HG02840 (cell line): Measurements from ENCODE around the gene RHEBL1.

ENCODE experiments used
- ATAC-seq: cut with Tn5 transposase; IDR thresholded peaks from one replicate; pipeline ENCODE4 v1.9.1; 2021; ENCODE audit warnings: mild to moderate bottlenecking, moderate library complexity, moderate number of reproducible peaks; ENCODE audit not compliant: unreplicated experiment, low FRiP score

Gene RHEBL1

GRCh38 chr12:49038291-49038955 is 31.4 kb downstream of the RHEBL1 start:
- no peak for ATAC-seq

DNA sequence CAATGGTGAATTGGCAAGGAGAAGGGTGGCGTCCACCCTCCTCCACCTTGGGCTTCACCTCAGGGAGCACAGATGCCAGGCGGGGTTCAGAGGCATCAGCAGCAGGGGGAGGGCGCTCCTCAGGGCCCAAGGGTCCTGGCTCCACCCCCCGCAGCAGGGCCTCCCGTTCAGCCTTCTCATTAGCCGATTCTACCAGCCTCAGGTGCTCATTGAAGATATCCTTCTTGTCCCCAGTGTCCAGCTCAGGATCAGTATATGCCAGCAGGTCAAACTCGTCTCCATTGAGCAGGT is 31.9 kb downstream of the RHEBL1 start:
- ATAC-seq = no peak

DNA sequence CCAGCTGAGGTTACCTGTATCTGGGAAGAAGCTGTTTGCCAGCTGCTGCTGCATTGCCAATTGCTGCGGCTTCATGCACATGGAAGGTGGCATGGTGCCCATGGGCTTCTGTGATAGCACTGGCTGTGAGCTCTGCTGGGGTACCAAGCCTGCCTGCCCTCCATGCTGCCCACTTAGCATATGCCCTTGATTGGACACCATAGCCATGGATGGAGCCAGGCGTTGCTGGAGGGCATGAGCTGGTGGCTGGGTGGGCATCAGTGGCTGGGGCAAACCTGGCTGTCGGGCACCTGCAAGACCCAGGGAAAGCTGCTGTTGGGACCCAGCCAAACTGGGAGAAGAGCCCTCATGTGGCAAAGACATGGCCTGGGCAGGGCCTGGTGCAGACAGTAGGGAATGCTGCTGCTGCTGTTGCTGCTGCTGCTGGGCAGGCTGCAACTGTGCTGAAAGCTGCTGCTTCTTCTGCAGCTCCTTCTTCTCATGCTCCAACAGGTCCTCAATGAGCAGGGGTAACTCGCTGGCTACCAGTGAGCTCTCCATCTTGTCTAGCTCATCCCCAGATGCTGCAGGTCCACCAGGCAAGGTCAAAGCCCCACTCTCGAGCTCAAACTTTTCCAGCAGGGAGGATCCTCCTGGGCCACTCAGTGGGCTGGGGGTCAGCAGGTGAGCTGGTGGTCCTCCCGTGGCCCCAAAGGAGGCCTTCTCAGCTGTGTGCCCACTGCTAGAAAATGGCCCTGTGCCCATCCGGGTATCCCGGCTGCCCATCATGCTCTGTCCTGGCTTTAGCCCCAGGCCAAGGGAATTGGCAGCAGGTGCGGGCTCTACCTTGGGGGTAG is 32.5 kb downstream of the RHEBL1 start:
- no peak for ATAC-seq

DNA sequence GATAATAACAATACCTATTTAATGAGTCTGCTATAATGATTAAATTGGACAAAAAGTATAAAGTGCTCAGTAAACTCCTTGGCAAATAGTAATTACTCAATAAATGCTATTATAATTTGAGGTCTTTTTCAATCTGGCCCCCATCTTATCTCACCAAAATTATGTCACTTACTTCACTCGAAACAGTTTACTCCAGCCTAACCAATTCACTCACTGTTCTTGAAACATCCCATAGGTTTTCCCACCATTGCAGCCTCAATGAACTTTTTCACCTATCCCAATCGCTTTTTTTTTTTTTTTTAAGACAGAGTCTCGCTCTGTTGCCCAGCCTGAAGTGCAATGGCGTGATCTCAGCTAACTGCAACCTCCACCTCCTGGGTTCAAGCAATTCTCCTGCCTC is 33.8 kb downstream of the RHEBL1 start:
- no peak for ATAC-seq

- no peak for ATAC-seq
Measured at GRCh38 chr12:49034286-49034622, 35.5 kb downstream of the RHEBL1 start.

DNA sequence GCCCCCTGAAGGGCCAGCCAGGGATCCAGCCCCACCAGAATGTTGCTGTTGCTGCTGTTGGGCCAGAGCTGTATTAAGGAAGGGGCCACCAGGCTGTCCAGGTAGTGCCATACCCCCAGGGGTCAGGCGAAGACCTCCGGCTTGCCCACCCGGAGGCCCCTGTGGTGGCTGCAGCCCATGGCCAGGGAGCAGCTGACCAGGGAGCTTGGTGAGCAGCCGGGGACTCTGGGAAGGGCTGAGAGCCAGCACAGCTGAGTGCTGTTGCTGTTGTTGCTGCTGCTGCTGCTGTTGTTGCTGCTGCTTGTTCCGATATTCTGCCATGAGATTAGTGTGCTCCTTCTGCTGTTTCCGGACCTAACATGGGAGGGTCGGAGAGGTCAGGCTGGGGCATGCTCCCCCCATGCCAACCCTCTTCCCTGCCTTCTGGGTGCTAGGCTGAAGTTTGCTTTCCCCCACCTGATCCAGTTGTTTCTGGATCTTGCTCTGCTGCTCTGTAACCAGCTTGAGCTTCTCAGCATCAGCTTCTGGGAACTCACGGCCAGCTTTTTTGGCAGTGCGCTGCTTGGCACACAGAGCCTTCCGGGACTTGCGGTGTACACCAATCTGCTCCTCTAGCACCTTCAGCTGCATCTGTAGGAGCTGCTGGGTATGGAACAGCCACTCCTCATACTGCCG is 36.0 kb downstream of the RHEBL1 start:
- no peak for ATAC-seq

GRCh38 chr12:49032679-49033447 is 36.9 kb downstream of the RHEBL1 start:
- ATAC-seq = no peak

- ATAC-seq = no peak
Measured at GRCh38 chr12:49032276-49032675, 37.5 kb downstream of the RHEBL1 start.

GRCh38 chr12:49031573-49032161 is 38.1 kb downstream of the RHEBL1 start:
- ATAC-seq = no peak

- ATAC-seq = no peak
Measured at GRCh38 chr12:49030714-49031572, 38.8 kb downstream of the RHEBL1 start.

DNA sequence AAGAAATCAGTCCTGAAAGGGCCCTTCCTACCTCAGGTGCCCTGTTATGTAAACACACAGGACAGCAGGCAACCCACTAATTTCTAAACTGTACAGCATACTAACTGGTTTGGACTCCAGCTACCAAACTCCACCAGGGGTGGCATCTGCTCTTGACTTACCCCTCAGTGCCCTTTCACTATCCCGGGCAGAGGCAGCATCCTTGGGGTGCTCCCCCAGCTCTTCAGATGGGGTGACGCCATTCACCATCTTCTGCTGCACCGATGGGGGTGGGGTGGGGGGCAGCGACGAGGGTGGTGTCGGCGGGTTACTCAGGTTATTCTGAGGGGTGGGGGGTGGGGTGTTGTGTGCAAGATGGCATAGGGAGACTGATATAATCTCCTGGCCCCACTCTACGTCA is 39.7 kb downstream of the RHEBL1 start:
- no peak for ATAC-seq

DNA sequence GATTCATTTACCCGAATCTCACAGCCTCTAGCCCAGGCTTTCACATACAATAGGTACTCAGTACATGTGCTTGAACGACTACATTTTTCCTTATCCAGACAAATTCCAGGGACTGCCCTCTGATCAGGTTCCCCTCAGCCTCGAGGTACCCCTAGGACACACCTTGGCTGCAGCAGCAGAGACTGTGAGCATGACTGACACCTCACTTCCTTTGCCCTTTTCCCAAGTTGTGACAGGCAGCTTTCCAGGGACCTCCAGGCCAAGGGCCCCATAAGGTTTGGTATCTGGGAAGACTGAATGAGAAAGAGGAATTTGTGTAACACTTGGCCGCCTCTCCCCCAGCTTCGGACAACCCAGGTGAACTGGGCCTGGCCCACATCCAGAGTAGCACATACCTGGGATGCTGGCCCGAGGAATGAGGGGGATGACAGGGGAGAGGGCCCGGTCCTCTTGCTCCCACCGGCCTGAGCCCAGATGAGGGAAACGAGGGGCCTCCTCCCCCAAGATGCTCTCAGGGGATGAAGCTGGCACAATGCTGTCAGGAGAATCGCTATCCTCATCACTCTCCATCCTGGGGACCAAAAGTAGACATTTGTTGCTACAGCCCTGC is 41.0 kb downstream of the RHEBL1 start:
- ATAC-seq = no peak

DNA sequence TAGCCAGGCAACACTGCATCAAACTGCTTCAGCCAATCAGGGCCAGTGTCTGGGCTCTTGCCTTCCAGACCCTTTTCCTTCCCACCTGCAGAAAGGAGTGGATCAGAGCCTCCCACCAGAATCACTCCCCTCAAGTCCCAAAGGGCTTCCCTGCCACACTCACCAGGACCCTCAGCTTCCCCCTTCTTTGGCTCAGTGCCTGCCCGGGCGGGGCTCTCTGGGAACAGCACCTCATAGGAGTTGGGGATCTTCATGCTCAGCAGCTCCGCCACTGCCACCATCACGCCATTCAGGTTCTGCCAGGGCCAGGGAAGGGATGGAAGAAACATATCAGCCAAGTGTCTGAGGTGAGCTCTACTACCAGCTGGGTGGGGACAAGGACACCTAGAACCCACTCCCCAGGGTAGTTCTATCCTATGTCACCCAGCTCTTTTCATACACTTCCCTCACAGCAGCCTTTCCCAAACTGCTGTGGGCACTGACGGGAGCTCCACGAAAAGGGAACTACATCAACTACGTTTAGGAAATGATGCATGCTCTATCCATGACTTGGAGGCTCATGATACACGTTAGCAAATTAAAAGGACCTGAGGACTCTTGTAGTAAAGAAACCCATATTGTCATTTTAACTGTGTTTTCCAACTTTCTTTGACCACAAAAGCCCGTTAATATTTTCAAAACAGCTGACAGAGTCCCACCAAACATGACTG is 41.8 kb downstream of the RHEBL1 start:
- no peak for ATAC-seq

- no peak for ATAC-seq
Measured at GRCh38 chr12:49026678-49027480, 42.9 kb downstream of the RHEBL1 start.

DNA sequence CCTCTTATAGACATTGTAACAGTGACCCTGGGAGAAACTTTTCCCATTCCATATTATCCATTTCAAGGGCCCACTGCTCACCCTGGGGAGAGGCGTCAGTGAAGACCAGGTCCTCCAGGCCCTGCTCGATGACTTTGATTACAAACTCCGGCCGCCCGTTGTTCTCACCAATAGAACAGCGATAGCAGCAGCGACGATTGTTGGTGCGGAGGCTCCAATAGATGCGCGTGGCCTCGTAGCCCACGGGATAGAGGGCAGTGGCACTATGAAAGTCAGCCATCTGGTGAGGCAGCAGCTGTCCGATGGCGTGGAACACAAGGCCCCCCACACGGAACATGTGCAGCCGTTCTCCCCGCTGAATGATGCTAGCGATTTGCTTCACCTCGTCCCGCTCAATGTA is 43.7 kb downstream of the RHEBL1 start:
- no peak for ATAC-seq

DNA sequence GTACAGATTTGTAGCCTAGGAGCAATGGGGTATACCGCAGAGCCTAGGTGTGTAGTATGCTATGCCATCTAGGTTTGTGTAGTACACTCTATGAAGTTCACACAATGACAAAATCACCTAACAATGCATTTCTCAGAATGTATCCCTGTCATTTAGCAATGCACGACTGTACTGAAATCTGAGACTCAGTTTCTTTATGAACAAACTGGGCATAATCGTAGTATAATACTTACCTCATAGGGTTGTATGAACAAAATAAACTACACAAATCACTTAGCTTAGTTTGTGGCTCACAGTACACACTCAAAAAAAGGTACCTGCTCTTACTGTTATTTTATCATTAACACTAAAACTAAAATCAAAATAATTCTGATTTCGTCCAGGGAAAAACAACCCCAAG is 44.3 kb downstream of the RHEBL1 start:
- no peak for ATAC-seq

- no peak for ATAC-seq
Measured at GRCh38 chr12:49024543-49024942, 45.2 kb downstream of the RHEBL1 start.

DNA sequence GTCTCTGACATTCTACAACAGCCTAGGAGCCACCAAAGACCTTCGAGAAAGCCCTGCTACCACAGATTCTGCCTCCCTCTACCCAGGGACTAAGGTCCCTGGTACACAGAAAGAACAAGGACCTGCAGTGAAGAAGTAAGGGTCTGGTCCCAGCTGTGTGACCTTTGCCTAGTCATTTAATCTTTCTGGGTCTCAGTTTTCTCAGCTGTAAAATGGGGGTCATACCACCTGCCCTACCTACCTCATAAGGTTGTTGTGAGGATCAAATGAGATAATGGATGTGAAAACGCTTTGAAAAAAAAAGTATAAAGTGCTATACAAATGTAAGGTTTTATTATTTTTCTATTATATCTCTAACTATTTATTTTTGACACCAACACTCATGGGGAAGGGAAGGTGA is 46.0 kb downstream of the RHEBL1 start:
- no peak for ATAC-seq
